ENCODE measurements around the gene PRR14L.

DNA sequence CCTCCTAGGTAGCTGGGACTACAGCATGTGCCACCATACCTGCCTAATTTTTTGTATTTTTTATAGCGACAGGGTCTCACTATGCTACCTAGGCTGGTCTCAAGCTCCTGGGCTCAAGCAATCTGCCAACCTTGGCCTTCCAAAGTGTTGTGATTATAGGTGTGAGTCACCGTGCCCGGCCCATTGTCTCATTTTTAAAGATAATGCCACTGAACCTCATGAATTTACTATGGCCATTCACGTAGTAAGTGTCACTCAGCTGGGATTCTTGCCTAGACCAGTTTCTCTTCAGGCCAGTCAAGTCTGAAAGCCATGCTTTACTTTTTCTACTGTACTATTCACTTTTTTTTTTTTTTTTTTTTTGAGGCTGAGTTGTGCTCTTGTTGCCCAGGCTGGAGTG, 26.3 kb upstream of the PRR14L start:
- TF ChIP-seq EZH2 (IDR thresholded peaks at IDR 0.05; ENCODE audit: low read depth): no peak
- TF ChIP-seq, protein P1, sequence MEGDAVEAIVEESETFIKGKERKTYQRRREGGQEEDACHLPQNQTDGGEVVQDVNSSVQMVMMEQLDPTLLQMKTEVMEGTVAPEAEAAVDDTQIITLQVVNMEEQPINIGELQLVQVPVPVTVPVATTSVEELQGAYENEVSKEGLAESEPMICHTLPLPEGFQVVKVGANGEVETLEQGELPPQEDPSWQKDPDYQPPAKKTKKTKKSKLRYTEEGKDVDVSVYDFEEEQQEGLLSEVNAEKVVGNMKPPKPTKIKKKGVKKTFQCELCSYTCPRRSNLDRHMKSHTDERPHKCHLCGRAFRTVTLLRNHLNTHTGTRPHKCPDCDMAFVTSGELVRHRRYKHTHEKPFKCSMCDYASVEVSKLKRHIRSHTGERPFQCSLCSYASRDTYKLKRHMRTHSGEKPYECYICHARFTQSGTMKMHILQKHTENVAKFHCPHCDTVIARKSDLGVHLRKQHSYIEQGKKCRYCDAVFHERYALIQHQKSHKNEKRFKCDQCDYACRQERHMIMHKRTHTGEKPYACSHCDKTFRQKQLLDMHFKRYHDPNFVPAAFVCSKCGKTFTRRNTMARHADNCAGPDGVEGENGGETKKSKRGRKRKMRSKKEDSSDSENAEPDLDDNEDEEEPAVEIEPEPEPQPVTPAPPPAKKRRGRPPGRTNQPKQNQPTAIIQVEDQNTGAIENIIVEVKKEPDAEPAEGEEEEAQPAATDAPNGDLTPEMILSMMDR (conservative IDR thresholded peaks at IDR 0.05): no peak
